B cell (primary cell): Measurements from ENCODE around the gene NOL9. TPM values are rescaled to one million over a fixed set of nuclear protein-coding genes. Genes with fewer than 3 reads are reported as not detected.

ENCODE experiments used
- ATAC-seq: fragments of 200-7000 bp; cut with Tn5 transposase; one replicate; pipeline ENCODE4 v1.10.0; 2021; ENCODE audit warnings: low read depth, mild to moderate bottlenecking, moderate number of reproducible peaks, moderate library complexity
- CTCF ChIA-PET: fragments of 350-600 bp; sonication (Branson Sonifier 250); formaldehyde crosslinking; loops from one replicate; lab custom pipeline; 2021; ENCODE audit warnings: antibody characterized with exemption, inconsistent platforms; lab: Charles Lee
- POLR2A ChIA-PET: fragments of 350-600 bp; sonication (Branson Sonifier 250); formaldehyde crosslinking; loops from one replicate; lab custom pipeline; 2021; ENCODE audit warnings: antibody characterized with exemption; lab: Charles Lee
- DNase-seq: peaks from one replicate; pipeline ENCODE4 v3.0.0; 2013
- H2AFZ ChIP-seq: 2 replicates; pipeline ENCODE4 v1.6.1; 2012; ENCODE audit warnings: mild to moderate bottlenecking, low read depth, low read length; ENCODE audit not compliant: insufficient read depth, poor library complexity, severe bottlenecking
- H3K27ac ChIP-seq, 2 donors: 1 replicate in 1 of 2; 2 replicates in 1 of 2; pipeline ENCODE4 v1.5.1; 2012 to 2013; ENCODE audit warnings: low read length in 2 of 2, mild to moderate bottlenecking in 2 of 2, moderate library complexity in 1 of 2
- H3K27me3 ChIP-seq, 4 experiments: fragments of 200-600 bp in 1 of 4; sonication (generic) in 1 of 4; replicated peaks in 1 of 4; 1 replicate in 2 of 4; 2 replicates in 2 of 4; pipeline versions ENCODE4 v1.6.1 to v1.7.0; 2013 to 2016; ENCODE audit warnings: low read length in 3 of 4, mild to moderate bottlenecking in 2 of 4, mixed read lengths in 1 of 4, moderate library complexity in 1 of 4; ENCODE audit not compliant: insufficient read depth in 4 of 4, control insufficient read depth in 3 of 4; ENCODE audit errors: control extremely low read depth in 1 of 4
- H3K36me3 ChIP-seq, 2 experiments: replicated peaks in 1 of 2; 1 replicate in 1 of 2; 2 replicates in 1 of 2; pipeline versions ENCODE4 v1.6.1 to v1.7.1; 2013; ENCODE audit warnings: low read length in 1 of 2; ENCODE audit not compliant: insufficient read depth in 2 of 2, control insufficient read depth in 1 of 2; ENCODE audit errors: control extremely low read depth in 1 of 2, extremely low read depth in 1 of 2
- H3K4me1 ChIP-seq, 2 donors: fragments of 200-600 bp in 1 of 2; sonication (generic) in 1 of 2; 1 replicate in 1 of 2; 2 replicates in 1 of 2; pipeline versions ENCODE4 v1.5.1 to v1.6.1; 2013 to 2017; ENCODE audit warnings: low read length in 2 of 2; ENCODE audit not compliant: control insufficient read depth in 2 of 2, insufficient read depth in 2 of 2
- H3K4me2 ChIP-seq: replicated peaks from 2 replicates; pipeline ENCODE3; 2012; ENCODE audit warnings: mild to moderate bottlenecking, low read depth, low read length; ENCODE audit not compliant: poor library complexity, severe bottlenecking
- H3K4me3 ChIP-seq, 5 experiments: fragments of 200-600 bp in 1 of 5; sonication (generic) in 1 of 5; 1 replicate in 3 of 5; 2 replicates in 2 of 5; pipeline versions ENCODE4 v1.5.1 to v1.7.0; 2011 to 2016; ENCODE audit warnings: low read length in 4 of 5, mild to moderate bottlenecking in 4 of 5, low read depth in 2 of 5, control low read depth in 1 of 5, moderate library complexity in 1 of 5; ENCODE audit not compliant: insufficient read depth in 1 of 5; ENCODE audit errors: control extremely low read depth in 1 of 5, extremely low read depth in 1 of 5
- H3K79me2 ChIP-seq: fragments of 200-600 bp; sonication (generic); one replicate; pipeline ENCODE4 v1.6.0; 2016; ENCODE audit warnings: low read length; ENCODE audit not compliant: control insufficient read depth, insufficient read depth
- H3K9ac ChIP-seq: fragments of 200-600 bp; sonication (generic); 2 replicates; pipeline ENCODE4 v1.6.1; 2017; ENCODE audit warnings: mild to moderate bottlenecking, low read length, moderate library complexity
- H3K9me3 ChIP-seq, 3 donors: one replicate each; pipeline versions ENCODE4 v1.6.1 to v1.7.1; 2013; ENCODE audit warnings: low read length in 2 of 3; ENCODE audit not compliant: control insufficient read depth in 2 of 3, insufficient read depth in 1 of 3; ENCODE audit errors: control extremely low read depth in 1 of 3
- H4K20me1 ChIP-seq: 2 replicates; pipeline ENCODE4 v1.6.0; 2012; ENCODE audit warnings: mild to moderate bottlenecking, low read length; ENCODE audit not compliant: insufficient read depth, control insufficient read depth, poor library complexity, severe bottlenecking
- H3K27ac Mint-ChIP-seq: one replicate; pipeline ENCODE4 v1.8.0; 2021; ENCODE audit warnings: mixed read lengths
- H3K27me3 Mint-ChIP-seq: one replicate; pipeline ENCODE4 v1.8.0; 2021; ENCODE audit warnings: mixed read lengths
- H3K4me1 Mint-ChIP-seq: one replicate; pipeline ENCODE4 v1.8.0; 2021; ENCODE audit warnings: mixed read lengths
- H3K4me3 Mint-ChIP-seq: one replicate; pipeline ENCODE4 v1.8.0; 2021; ENCODE audit warnings: mixed read lengths
- H3K9me3 Mint-ChIP-seq: one replicate; pipeline ENCODE4 v1.8.0; 2022; ENCODE audit warnings: mixed read lengths; ENCODE audit not compliant: insufficient read depth
- CTCF ChIP-seq: fragments of 200-600 bp; IDR thresholded peaks from one replicate; pipeline ENCODE4 v1.8.0; 2022; ENCODE audit warnings: antibody characterized with exemption, mild to moderate bottlenecking
- EZH2 ChIP-seq: IDR thresholded peaks from 2 replicates; pipeline ENCODE4 v1.6.1; 2012; ENCODE audit warnings: borderline replicate concordance, low read depth, mild to moderate bottlenecking, moderate library complexity, low read length; ENCODE audit not compliant: insufficient read depth, poor library complexity, severe bottlenecking
- WGBS: methylation state at CpG from one replicate; pipeline ENCODE4 v1.1.5; 2013; ENCODE audit warnings: missing lambda C conversion rate; ENCODE audit not compliant: insufficient coverage; 5-methylcytosine and 5-hydroxymethylcytosine counted together
- intact Hi-C: fragments of 100-400 bp; cut with micrococcal nuclease; formaldehyde crosslinking; loops from one replicate; pipeline ENCODE4 v1.10.0; 2022
- polyA plus RNA-seq: library from polyadenylated mRNA; depleted of rRNA; stranded (reverse); fragments of >200 nt; gene quantifications from 2 replicates; pipeline ENCODE4 v1.2.3, GENCODE V29; 2012
- total RNA-seq, 2 donors: library from RNA; stranded (reverse); fragments of 120-200 nt in 1 of 2; gene quantifications; 1 replicate in 1 of 2; 2 replicates in 1 of 2; pipeline versions ENCODE4 v1.2.3 to v1.2.4, GENCODE V29; 2013 to 2022

The NOL9 gene
- total and polyA plus RNA-seq, 2 donors (not counting 1 experiment from before 2014, with no cell fraction given), result 23.8 to 49.5 TPM

GRCh38 chr1:6488602-6489382 is 65.5 kb downstream of the NOL9 start:
- H2AFZ ChIP-seq, result no peak overlapping the region
- POLR2A ChIA-PET, result no interaction called here
- no peak for ATAC-seq
- no peak overlapping the region for H3K4me3 ChIP-seq
- no peak overlapping the region for H3K27ac Mint-ChIP-seq
- no peaks in the 10 kb centered on the region for H3K9me3 Mint-ChIP-seq
- H3K36me3 ChIP-seq, result no peaks in the 10 kb centered on the region
- peaks cover 22% of the 10 kb centered on the region for H3K4me1 Mint-ChIP-seq
- no peak overlapping the region for H3K4me3 Mint-ChIP-seq
- no peak overlapping the region for H3K4me2 ChIP-seq
- WGBS, result 82% methylated on average over 10 of the region's 13 CpGs
- H3K27me3 ChIP-seq, result peaks cover 0 to 29% (median 14%) of the 10 kb centered on the region in 4 experiments
- DNase-seq, result no peak
- CTCF ChIA-PET, result interaction anchor here (0.6 to 8.5 kb wide), 7 partner anchors 9 to 157 kb away, joined by 3 to 86 read pairs (median 7); partner anchors contain the start of gene NOL9
- no peak overlapping the region for H3K9ac ChIP-seq
- H3K27ac ChIP-seq, result no peak overlapping the region
- H3K79me2 ChIP-seq, result no peaks in the 10 kb centered on the region
- no peak for TF ChIP-seq EZH2
- TF ChIP-seq CTCF, result no peak
- H3K9me3 ChIP-seq, result peaks cover 0 to 4% (median 0%) of the 10 kb centered on the region in 3 donors
- H4K20me1 ChIP-seq, result no peaks in the 10 kb centered on the region
- peaks cover 21% of the 10 kb centered on the region for H3K27me3 Mint-ChIP-seq
- intact Hi-C loops, result no loop called here
- H3K4me1 ChIP-seq, result peaks cover 21 to 36% of the 10 kb centered on the region in 2 donors
